PC-3 (cell line): ENCODE measurements around the gene TIGIT. TPM values are rescaled to one million over a fixed set of nuclear protein-coding genes. Genes with fewer than 3 reads are reported as not detected.

Source experiments
- ATAC-seq: fragments of 200-7000 bp; cut with Tn5 transposase; 2 replicates; pipeline ENCODE4 v1.9.1; 2020; ENCODE audit warnings: mild to moderate bottlenecking, moderate library complexity
- BruUV-seq: library from RNA; stranded (reverse); fragments of 400-500 nt; replicated peaks from 2 replicates; lab custom pipeline; 2021; lab: Mats Ljungman, UMichigan
- CTCF ChIA-PET: fragments of 300-600 bp; sonication (Branson Sonifier 250); formaldehyde crosslinking; loops from one replicate; lab custom pipeline; 2022; ENCODE audit warnings: antibody characterized with exemption; lab: Charles Lee
- POLR2A ChIA-PET: fragments of 300-600 bp; sonication (Branson Sonifier 250); formaldehyde crosslinking; loops from one replicate; lab custom pipeline; 2022; ENCODE audit warnings: antibody characterized with exemption; ENCODE audit not compliant: unreplicated experiment; lab: Charles Lee
- DNase-seq: peaks from one replicate; pipeline ENCODE4 v3.0.0-alpha.2; 2015
- H2AFZ ChIP-seq: fragments of 300-600 bp; sonication (generic); 2 replicates; pipeline ENCODE4 v1.6.0; 2016; ENCODE audit warnings: antibody characterized with exemption, low read length
- H3F3A ChIP-seq: fragments of 300-600 bp; sonication (generic); one replicate; pipeline ENCODE4 v1.6.0; 2017; ENCODE audit warnings: antibody characterized with exemption, low read length, control low read depth, mild to moderate bottlenecking; ENCODE audit not compliant: unreplicated experiment
- H3K27ac ChIP-seq: fragments of 300-600 bp; sonication (generic); 2 replicates; pipeline ENCODE4 v1.5.1; 2016; ENCODE audit warnings: mild to moderate bottlenecking, low read length
- H3K27me3 ChIP-seq: fragments of 300-600 bp; sonication (generic); 2 replicates; pipeline ENCODE4 v1.6.1; 2016; ENCODE audit warnings: low read length, mixed read lengths
- H3K36me3 ChIP-seq: fragments of 300-600 bp; sonication (generic); 2 replicates; pipeline ENCODE4 v1.6.1; 2016; ENCODE audit warnings: low read depth, mixed run types, low read length, mixed read lengths
- H3K4me1 ChIP-seq: fragments of 300-600 bp; sonication (generic); 2 replicates; pipeline ENCODE4 v1.5.1; 2016; ENCODE audit warnings: low read length; ENCODE audit not compliant: insufficient read depth
- H3K4me2 ChIP-seq: fragments of 300-600 bp; sonication (generic); 2 replicates; pipeline ENCODE4 v1.6.0; 2016; ENCODE audit warnings: low read length
- H3K4me3 ChIP-seq: fragments of 300-600 bp; sonication (generic); 2 replicates; pipeline ENCODE4 v1.5.1; 2016; ENCODE audit warnings: mild to moderate bottlenecking, low read length, mixed read lengths
- H3K79me2 ChIP-seq: fragments of 300-600 bp; sonication (generic); 2 replicates; pipeline ENCODE4 v1.6.1; 2017; ENCODE audit warnings: low read length, mixed read lengths
- H3K9ac ChIP-seq: fragments of 300-600 bp; sonication (generic); 2 replicates; pipeline ENCODE4 v1.6.0; 2016; ENCODE audit warnings: mild to moderate bottlenecking, low read length
- H3K9me2 ChIP-seq: fragments of 300-600 bp; sonication (generic); replicated peaks from 2 replicates; pipeline ENCODE4 v1.6.1; 2016; ENCODE audit warnings: mixed run types, low read length, mixed read lengths
- H3K9me3 ChIP-seq: fragments of 300-600 bp; sonication (generic); 2 replicates; pipeline ENCODE4 v1.6.1; 2016; ENCODE audit warnings: low read length, mixed read lengths
- H4K20me1 ChIP-seq: fragments of 300-600 bp; sonication (generic); 2 replicates; pipeline ENCODE4 v1.6.1; 2016; ENCODE audit warnings: low read length, mixed read lengths
- CTCF ChIP-seq: fragments of 300-600 bp; sonication (generic); conservative IDR thresholded peaks from 2 replicates; pipeline ENCODE4 v1.5.1; 2017; ENCODE audit warnings: antibody characterized with exemption, low read depth, mild to moderate bottlenecking, low read length
- EZH2 ChIP-seq: fragments of 300-600 bp; sonication (generic); IDR thresholded peaks from one replicate; pipeline ENCODE4 v1.6.1; 2017; ENCODE audit warnings: antibody characterized with exemption, mild to moderate bottlenecking, low read length; ENCODE audit not compliant: unreplicated experiment
- EZH2phosphoT487 ChIP-seq: fragments of 300-600 bp; sonication (generic); IDR thresholded peaks from 2 replicates; pipeline ENCODE4 v1.6.1; 2018; ENCODE audit warnings: mild to moderate bottlenecking, antibody characterized with exemption, low read length, borderline replicate concordance
- intact Hi-C: fragments of 100-400 bp; cut with micrococcal nuclease; formaldehyde crosslinking; loops from 2 replicates; pipeline ENCODE4 v1.9.0; 2023
- total RNA-seq: library from RNA; depleted of rRNA; stranded (reverse); fragments of >200 nt; gene quantifications from 2 replicates; pipeline ENCODE4 v1.2.3, GENCODE V29; 2014; rRNA removed

Gene TIGIT
- total RNA-seq, 1 experiment from 2014 or later: not detected

GRCh38 chr3:114356525-114356924 is 62.7 kb downstream of the TIGIT start:
- intact Hi-C loops: no loop called here
- BruUV-seq: no TSS peak
- TF ChIP-seq CTCF (no peak), EZH2phosphoT487 (no peak), EZH2 (no peak)
- H2AFZ ChIP-seq: no peak overlapping the region
- no peak overlapping the region for H3K9ac ChIP-seq
- H3K9me3 ChIP-seq: no peaks in the 10 kb centered on the region
- no peak overlapping the region for H3K4me2 ChIP-seq
- H3K9me2 ChIP-seq: no peaks in the 10 kb centered on the region
- no peaks in the 10 kb centered on the region for H3F3A ChIP-seq
- H3K36me3 ChIP-seq: no peaks in the 10 kb centered on the region
- DNase-seq: no peak
- H3K4me1 ChIP-seq: no peaks in the 10 kb centered on the region
- CTCF ChIA-PET: no interaction called here
- ATAC-seq: no peak
- no peaks in the 10 kb centered on the region for H3K79me2 ChIP-seq
- no peaks in the 10 kb centered on the region for H4K20me1 ChIP-seq
- H3K27ac ChIP-seq: no peak overlapping the region
- no peak overlapping the region for H3K4me3 ChIP-seq
- peaks cover 6% of the 10 kb centered on the region for H3K27me3 ChIP-seq
- POLR2A ChIA-PET: no interaction called here

Other genes with a start within 250 kb of the TIGIT start
- gene CCDC191, start 237.5 kb upstream of the TIGIT start, total RNA-seq: 1.3 and 1.7 TPM in 2 replicates
- gene QTRT2, start 237.3 kb upstream of the TIGIT start, total RNA-seq: 35.0 and 38.0 TPM in 2 replicates
- not detected in 2 replicates for gene DRD3, start 115.0 kb upstream of the TIGIT start, total RNA-seq
- gene ZNF80, start 56.5 kb upstream of the TIGIT start, total RNA-seq: not detected in 2 replicates